Right renal pelvis (tissue), 4 donors: ENCODE data around the gene GABRD. TPM values are rescaled to one million over a fixed set of nuclear protein-coding genes. Genes with fewer than 3 reads are reported as not detected.

Experiments used
- DNase-seq, 4 donors: peaks; one replicate each; pipeline ENCODE4 v3.0.0-alpha.2; 2013; ENCODE audit warnings: low read depth in 4 of 4, low spot score in 3 of 4, missing footprints in 1 of 4
- polyA plus RNA-seq, 4 donors: library from polyadenylated mRNA; unstranded; fragments of 120-200 nt; gene quantifications; one replicate each; pipeline ENCODE4 v1.2.1, GENCODE V29; 2013; ENCODE audit not compliant: insufficient read length in 4 of 4

Gene GABRD
- polyA plus RNA-seq, 4 donors, result 1.3 to 3.1 (median 1.7) TPM

DNA sequence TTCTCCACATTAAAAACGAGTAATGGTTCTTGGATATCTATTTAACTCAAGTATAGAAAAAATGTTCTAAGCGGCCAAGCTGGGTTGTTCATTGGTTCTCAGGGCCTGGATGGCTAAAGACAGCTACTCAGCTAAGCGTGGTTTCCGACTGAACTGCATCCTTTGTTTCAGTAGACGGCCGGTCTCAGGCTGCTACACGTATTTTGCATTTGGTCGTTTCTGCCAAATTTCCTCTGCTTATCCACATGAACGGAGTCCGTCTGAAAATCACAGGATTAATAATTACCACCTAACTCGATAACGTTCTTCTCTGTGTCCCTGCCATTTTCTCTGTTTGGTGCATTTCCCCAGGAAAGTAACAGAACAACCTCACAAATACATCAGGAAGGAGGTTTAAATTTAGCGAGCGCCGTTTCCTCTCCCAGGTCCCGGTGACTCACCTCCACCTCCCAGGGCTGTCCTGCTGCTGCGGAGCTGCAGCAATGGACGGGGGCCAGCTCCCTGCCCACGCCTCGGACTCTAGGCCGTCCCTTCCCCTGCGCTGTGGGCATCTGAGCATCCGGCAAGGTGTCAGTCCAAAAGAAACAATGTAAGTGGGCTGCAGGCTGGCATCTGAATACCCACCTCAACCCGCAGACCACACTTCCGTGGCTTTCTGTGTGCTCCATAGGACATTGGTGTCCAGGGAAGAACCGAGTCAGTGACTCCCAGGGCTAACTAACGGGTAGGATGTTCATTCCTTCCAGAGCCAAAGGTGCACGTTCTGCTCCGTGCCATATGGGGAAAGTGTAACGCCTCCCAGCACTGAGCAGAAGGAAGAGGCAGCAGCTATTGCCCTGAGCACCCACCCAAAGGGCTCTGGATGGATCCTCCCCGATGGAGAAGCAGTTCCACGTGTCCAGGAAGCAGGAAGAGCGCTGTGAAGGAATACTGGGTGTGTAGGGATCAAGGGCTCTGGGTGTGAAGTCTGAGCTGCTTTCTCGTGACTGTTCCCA is 4.1 kb upstream of the GABRD start:
- DNase-seq, result no peak

DNA sequence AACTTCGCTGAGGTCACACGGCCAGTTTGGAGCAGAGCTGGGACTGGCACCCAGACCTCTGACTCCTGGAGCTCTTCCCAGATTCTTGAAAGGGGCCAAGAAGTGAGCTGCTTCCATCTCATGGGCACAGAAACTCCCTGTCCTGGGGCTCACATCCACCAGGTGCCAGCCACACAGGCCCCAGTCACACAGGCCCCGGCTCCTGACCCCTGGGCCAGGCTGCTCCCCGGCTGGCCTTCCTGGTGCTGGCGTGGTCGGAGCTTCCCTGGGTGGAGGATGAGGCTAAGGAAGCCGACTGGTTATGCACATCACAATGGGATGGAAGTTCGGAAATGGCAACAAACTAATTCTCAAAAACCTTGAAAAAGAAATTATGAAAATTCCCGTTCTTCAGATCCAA is 3.0 kb upstream of the GABRD start:
- DNase-seq, result no peak

- DNase-seq, result no peak
Observed at GRCh38 chr1:2018217-2019171, 651 bp upstream of the GABRD start.

DNA sequence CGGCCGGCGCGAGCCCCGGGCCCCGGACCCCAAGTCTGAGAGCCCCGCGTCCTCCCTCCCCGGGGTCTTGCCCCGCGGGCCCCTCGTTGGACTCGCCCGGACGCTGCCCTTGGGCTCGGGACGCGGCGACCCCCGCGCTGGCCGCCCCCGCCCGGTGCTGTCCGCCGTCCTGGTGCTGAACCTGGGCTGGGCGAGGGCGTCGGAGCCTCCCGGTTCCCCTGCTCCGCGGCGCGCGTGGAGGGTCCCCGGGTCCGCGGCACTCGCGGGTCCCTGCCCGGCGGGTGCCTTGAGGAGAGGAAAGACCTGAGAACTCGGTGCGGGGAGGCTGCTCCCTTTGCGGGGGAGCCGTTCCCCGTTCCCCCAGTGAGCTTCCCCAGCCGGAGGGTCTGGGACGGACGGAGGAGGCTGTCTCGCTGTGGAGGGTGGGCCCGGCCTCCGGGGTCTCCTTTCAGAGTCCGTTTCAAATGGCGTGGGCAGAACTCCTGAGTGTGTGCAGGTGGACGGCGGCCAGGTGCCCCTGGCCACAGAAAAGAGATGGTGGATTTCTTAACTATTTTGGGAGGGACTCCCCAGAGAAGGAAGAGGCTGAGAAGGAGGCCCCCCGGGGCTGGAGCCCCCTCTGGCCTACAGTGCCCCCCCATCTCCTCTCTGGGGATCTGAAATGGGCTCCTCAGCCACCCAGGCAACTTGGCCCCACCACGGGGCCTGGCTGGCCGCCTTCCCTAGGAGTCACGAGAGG is 595 bp downstream of the GABRD start:
- DNase-seq, result no peak

DNA sequence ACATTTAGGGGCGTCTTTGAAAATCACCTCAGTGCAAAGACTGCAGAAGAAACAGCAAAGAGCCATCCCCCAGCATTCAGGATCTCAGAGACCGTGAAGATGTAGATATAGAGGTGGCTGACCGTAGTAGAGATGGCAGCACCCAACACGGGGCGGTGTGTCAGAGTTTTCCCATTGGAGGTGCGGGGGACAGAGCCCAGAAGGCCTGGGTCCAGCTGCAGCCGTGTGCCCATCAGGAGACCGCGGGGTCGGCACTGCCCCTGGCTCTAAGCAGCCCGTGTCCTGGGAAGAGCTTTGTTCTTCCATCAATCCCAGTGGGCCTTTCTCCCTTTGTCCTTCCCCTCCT is 1.1 kb downstream of the GABRD start:
- no peak for DNase-seq

DNA sequence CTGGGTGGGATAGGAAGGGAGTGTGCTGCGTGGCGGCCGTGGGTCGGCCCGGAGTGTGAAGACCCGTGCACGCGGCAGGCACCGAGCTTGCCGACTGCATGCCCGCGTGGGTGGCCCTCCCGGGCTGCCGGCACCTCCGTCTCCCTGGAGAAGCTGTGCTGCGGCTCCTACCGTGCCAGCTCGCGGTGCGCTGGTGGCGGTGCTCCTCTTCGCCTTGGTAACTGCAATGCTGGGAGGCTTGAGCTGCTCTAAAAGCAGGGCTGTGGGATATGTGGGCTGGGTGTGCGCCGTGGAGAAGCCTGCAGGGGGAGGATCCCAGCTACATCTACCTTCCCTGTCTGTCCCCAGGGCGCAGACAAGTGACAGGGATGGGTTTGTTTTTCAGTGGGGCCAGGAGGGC is 2.4 kb downstream of the GABRD start:
- DNase-seq, result no peak

- DNase-seq, result no peak
Observed at GRCh38 chr1:2022063-2022770, 3.1 kb downstream of the GABRD start.

- no peak for DNase-seq
Observed at GRCh38 chr1:2023187-2023586, 4.0 kb downstream of the GABRD start.

GRCh38 chr1:2024451-2024850 is 5.3 kb downstream of the GABRD start:
- no peak for DNase-seq

DNA sequence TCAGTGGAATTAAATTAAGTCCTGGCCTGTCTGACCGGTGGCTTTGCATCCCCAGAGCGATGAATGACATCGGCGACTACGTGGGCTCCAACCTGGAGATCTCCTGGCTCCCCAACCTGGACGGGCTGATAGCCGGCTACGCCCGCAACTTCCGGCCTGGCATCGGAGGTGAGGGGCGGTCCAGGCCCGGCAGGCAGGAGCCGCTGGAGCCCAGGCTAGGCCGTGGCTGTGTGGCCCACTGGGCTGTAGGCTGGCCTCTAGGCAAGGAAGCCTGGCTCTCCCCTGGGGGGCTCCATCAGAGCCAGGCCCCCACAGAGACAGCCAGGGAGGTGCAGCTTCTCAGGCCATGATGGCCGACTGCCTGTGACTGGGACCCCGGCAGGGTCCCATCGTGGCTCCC is 5.7 kb downstream of the GABRD start:
- no peak for DNase-seq

DNA sequence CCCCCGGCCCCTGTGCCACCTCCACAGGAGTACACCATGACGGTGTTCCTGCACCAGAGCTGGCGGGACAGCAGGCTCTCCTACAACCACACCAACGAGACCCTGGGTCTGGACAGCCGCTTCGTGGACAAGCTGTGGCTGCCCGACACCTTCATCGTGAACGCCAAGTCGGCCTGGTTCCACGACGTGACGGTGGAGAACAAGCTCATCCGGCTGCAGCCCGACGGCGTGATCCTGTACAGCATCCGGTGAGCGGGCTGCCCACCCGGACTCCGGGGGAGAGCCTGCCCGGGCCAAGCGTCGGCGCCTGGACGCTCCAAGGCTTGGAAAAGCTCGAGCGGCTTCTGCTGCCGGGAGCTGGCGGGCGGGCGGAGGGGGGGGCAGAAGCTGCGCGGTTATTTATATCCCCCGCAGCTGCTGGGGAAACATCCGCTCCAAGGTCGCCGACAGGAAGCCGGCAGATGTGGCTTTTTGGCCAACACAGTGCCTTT is 6.4 kb downstream of the GABRD start:
- DNase-seq, result no peak

- DNase-seq, result no peak
Observed at GRCh38 chr1:2027961-2028583, 8.9 kb downstream of the GABRD start.

- no peak for DNase-seq
Observed at GRCh38 chr1:2028870-2029560, 9.9 kb downstream of the GABRD start.

DNA sequence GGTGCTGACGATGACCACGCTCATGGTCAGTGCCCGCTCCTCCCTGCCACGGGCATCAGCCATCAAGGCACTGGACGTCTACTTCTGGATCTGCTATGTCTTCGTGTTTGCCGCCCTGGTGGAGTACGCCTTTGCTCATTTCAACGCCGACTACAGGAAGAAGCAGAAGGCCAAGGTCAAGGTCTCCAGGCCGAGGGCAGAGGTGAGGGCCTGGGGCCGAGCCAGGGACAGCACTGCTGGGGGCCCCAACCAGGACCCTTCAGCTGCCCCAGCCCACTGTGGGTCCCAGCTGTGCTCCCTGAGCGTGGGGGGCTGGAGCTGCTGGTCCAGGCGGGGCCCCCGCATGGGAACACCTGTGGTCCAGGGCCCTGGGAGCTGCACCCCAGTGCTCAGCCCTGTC is 10.4 kb downstream of the GABRD start:
- DNase-seq, result no peak

GRCh38 chr1:2030076-2030871 is 11.1 kb downstream of the GABRD start:
- no peak for DNase-seq

GRCh38 chr1:2031546-2032540 is 12.7 kb downstream of the GABRD start:
- no peak for DNase-seq

DNA sequence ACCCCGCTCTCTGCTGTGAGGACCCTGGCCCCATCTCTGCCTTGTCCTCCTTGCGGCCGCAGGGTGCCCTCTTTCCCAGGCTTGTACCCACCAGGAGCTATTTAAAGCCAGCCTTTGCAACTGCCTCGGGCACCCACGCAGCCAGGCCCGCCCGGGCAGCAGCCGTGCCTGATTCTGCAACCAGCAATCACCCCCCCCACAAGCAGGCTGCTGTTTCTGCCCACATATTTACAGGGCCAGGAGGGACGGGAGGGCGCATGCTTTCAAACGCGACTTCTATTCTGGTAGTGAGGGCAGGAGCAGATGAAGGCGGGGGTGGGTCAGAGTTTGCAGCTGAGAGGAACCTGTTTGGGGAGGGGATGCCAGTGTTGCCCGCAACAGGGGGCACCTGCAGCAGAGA is 13.6 kb downstream of the GABRD start:
- no peak for DNase-seq
